GM19239 (cell line): Measurements from ENCODE around the gene CD96.
A peak's percentile ranks its signal among the peaks of the same experiment; 100 is the strongest.
"Not testable (repeated sequence)": the region's sequence is repeated elsewhere in the genome, so short reads cannot be mapped to it uniquely, and the experiment has no call there.

Experiments used
- DNase-seq: peaks from one replicate; pipeline ENCODE4 v3.0.0; 2011; ENCODE audit warnings: low spot score; ENCODE audit not compliant: insufficient read length
- FAIRE-seq: peaks from 2 replicates; lab custom pipeline; 2011; peaks lifted over from hg19 to GRCh38; lab: Jason Lieb, UNC

CD96 gene

GRCh38 chr3:111541911-111542483 is at the start of gene CD96:
CD96 (plus strand) TSS chr3:111542197; CDS start chr3:111542249, 52 bp downstream.
- FAIRE-seq (peak; percentile 97), DNase-seq (no peak)

- no peak for DNase-seq
- no peak for FAIRE-seq
Measured at GRCh38 chr3:111493276-111493675, 48.7 kb upstream of the CD96 start.

GRCh38 chr3:111496894-111497559 is 45.0 kb upstream of the CD96 start:
- DNase-seq (no peak), FAIRE-seq (no peak)

GRCh38 chr3:111498022-111498421 is 44.0 kb upstream of the CD96 start:
- DNase-seq: no peak
- FAIRE-seq: no peak

GRCh38 chr3:111506435-111506834 is 35.6 kb upstream of the CD96 start:
- DNase-seq: no peak
- FAIRE-seq: peak; percentile 23

- FAIRE-seq (no peak), DNase-seq (no peak)
Measured at GRCh38 chr3:111509308-111509707, 32.7 kb upstream of the CD96 start.

GRCh38 chr3:111517801-111518200 is 24.2 kb upstream of the CD96 start:
- DNase-seq: no peak
- FAIRE-seq: no peak

- DNase-seq (no peak), FAIRE-seq (no peak)
Measured at GRCh38 chr3:111519178-111519855, 22.7 kb upstream of the CD96 start.

GRCh38 chr3:111521891-111522290 is 20.1 kb upstream of the CD96 start:
- DNase-seq (no peak), FAIRE-seq (no peak)

- FAIRE-seq, DNase-seq: not testable (repeated sequence)
Measured at GRCh38 chr3:111524486-111524885, 17.5 kb upstream of the CD96 start.

- no peak for FAIRE-seq
- no peak for DNase-seq
Measured at GRCh38 chr3:111531446-111531845, 10.6 kb upstream of the CD96 start.

GRCh38 chr3:111534701-111535100 is 7.3 kb upstream of the CD96 start:
- no peak for FAIRE-seq
- no peak for DNase-seq

GRCh38 chr3:111538111-111538510 is 3.9 kb upstream of the CD96 start:
- DNase-seq: no peak
- peak; percentile 72 for FAIRE-seq

GRCh38 chr3:111538681-111539083 is 3.3 kb upstream of the CD96 start:
- DNase-seq: no peak
- FAIRE-seq: peak; percentile 92

GRCh38 chr3:111539351-111540331 is 2.4 kb upstream of the CD96 start:
- peak; percentile 21 for DNase-seq
- FAIRE-seq: peak; percentile 90

GRCh38 chr3:111541391-111541790 is 606 bp upstream of the CD96 start:
- FAIRE-seq: no peak
- no peak for DNase-seq

- DNase-seq (no peak), FAIRE-seq (no peak)
Measured at GRCh38 chr3:111542611-111543300, 759 bp downstream of the CD96 start.

GRCh38 chr3:111545349-111545748 is 3.4 kb downstream of the CD96 start:
- DNase-seq: no peak
- FAIRE-seq: no peak

GRCh38 chr3:111547631-111548030 is 5.6 kb downstream of the CD96 start:
- peak; percentile 20 for DNase-seq
- no peak for FAIRE-seq

GRCh38 chr3:111548092-111548491 is 6.1 kb downstream of the CD96 start:
- FAIRE-seq (peak; percentile 95), DNase-seq (peak; percentile 7)
